ENCODE measurements around the gene TTC23. TPM values are rescaled to one million over a fixed set of nuclear protein-coding genes. Genes with fewer than 3 reads are reported as not detected.

TTC23 gene
- total RNA-seq, 1 donor: 28.5 TPM

DNA sequence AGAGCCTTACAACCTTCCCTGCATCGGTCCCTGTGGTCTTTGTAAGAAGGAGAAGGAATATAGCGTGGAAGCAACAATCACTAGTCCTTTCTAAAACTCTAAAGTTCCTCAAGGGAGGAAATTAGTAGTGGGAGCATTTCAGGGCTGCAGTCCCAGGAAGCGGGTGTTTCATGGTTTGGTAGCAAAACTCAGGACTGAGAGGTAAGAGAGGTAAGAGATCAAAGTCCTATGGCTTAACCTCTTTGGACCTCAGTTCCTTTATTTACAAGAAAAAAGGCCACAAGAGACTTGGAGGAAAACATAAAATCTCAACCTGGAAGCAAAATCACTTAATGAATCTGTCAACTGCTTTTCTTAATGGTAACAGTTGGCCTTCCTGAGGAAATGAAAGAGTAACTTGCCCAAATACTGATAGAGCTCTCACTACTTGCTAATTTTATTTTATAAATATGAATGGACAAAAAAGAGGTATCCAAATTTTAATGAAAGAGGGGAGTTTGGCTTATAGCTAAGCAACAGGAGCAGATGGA lies 16.2 kb upstream of the TTC23 start:
- TF ChIP-seq CTCF (IDR thresholded peaks at IDR 0.05; ENCODE audit: insufficient read depth, low read depth, low read length): no peak
- DNase-seq (ENCODE audit: low read depth): no peak
- H3K4me3 ChIP-seq (ENCODE audit: low read depth, low read length): no peak overlapping the region

DNA sequence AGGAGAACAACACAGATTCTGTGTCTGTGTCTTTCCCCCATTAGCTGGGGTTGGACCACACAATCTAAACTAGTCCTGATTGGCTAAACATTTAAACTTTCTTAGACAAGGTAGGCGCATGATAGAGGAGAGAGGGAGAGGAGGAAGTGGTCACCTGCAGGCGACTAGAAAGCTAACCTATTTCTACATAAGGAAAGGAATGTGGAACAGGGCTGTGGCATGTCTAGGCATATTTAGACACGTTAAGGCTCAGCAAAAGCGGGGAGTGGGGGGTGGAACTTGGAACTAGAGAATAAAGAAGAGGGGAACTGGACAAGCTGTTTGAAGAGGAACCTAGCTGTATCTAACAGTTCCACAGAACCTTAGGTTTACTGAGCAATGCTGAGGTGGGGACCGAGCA lies 14.7 kb upstream of the TTC23 start:
- TF ChIP-seq CTCF (IDR thresholded peaks at IDR 0.05; ENCODE audit: insufficient read depth, low read depth, low read length): no peak
- no peak for DNase-seq (ENCODE audit: low read depth)
- H3K4me3 ChIP-seq (ENCODE audit: low read depth, low read length): no peak overlapping the region

GRCh38 chr15:99257107-99257750 lies 7.8 kb upstream of the TTC23 start:
- no peak for DNase-seq (ENCODE audit: low read depth)
- TF ChIP-seq CTCF (IDR thresholded peaks at IDR 0.05; ENCODE audit: insufficient read depth, low read depth, low read length): no peak
- no peak overlapping the region for H3K4me3 ChIP-seq (ENCODE audit: low read depth, low read length)

- peak; percentile 6 for TF ChIP-seq CTCF (IDR thresholded peaks at IDR 0.05; ENCODE audit: insufficient read depth, low read depth, low read length)
- no peak overlapping the region for H3K4me3 ChIP-seq (ENCODE audit: low read depth, low read length)
Measured at GRCh38 chr15:99253381-99254090, 4.2 kb upstream of the TTC23 start.

DNA sequence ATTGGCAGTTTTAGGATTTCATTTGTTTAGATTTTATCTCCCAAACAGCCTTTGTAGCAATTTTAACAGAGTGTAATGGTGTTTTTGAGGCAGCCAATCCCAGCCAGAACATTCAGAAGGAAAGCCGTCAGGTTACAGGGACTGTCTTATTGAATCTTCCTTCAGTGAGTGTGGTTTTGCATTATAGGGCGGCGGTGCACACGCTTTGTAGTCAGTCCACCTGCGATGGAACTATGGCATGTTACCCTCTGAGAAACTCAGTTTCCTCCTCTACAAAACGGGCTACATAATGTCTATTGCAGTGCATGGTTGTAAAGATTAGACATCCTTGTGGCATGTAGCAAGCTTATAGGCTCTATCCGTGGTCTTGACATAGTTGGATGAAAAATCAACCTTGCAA lies 2.9 kb upstream of the TTC23 start:
- H3K4me3 ChIP-seq (ENCODE audit: low read depth, low read length): peak overlapping the region; percentile 81
- DNase-seq (ENCODE audit: low read depth): no peak
- TF ChIP-seq CTCF (IDR thresholded peaks at IDR 0.05; ENCODE audit: insufficient read depth, low read depth, low read length): no peak

More at GRCh38 chr15:99253381-99254090, 4.2 kb upstream of the TTC23 start:
- DNase-seq (ENCODE audit: low read depth): peak; percentile 43

GRCh38 chr15:99250857-99251841 lies 1.8 kb upstream of the TTC23 start, which contains the start of gene LRRC28:
LRRC28 (plus strand) TSS chr15:99251481; CDS start chr15:99255958, 4,477 bp downstream.
- DNase-seq (ENCODE audit: low read depth): peak; percentile 99
- TF ChIP-seq CTCF (IDR thresholded peaks at IDR 0.05; ENCODE audit: insufficient read depth, low read depth, low read length): no peak
- H3K4me3 ChIP-seq (ENCODE audit: low read depth, low read length): peak within 1 kb of the TSS; percentile 95

Measured in fibroblast of villous mesenchyme (primary cell).